Putamen (tissue), 1 donor: ENCODE results near the gene RXRA.

Experiments
- DNase-seq: peaks from one replicate; pipeline ENCODE4 v3.0.0-alpha.2; 2016; ENCODE audit warnings: low spot score

Gene RXRA

GRCh38 chr9:134403292-134403681 lies 77.0 kb downstream of the RXRA start:
- no peak for DNase-seq

GRCh38 chr9:134403682-134404301 lies 77.5 kb downstream of the RXRA start:
- DNase-seq: peak; percentile 34

- DNase-seq: no peak
Observed at GRCh38 chr9:134404376-134405358, 78.4 kb downstream of the RXRA start.

GRCh38 chr9:134405527-134405926 lies 79.3 kb downstream of the RXRA start:
- DNase-seq: no peak

GRCh38 chr9:134406366-134407120 lies 80.3 kb downstream of the RXRA start:
- no peak for DNase-seq

- peak; percentile 89 for DNase-seq
Observed at GRCh38 chr9:134407121-134407779, 81.0 kb downstream of the RXRA start.

GRCh38 chr9:134408389-134408788 lies 82.1 kb downstream of the RXRA start:
- DNase-seq: no peak

- DNase-seq: no peak
Observed at GRCh38 chr9:134408939-134409737, 82.9 kb downstream of the RXRA start.

GRCh38 chr9:134410071-134410834 lies 84.0 kb downstream of the RXRA start:
- DNase-seq: no peak

- DNase-seq: no peak
Observed at GRCh38 chr9:134410835-134411217, 84.6 kb downstream of the RXRA start.

- no peak for DNase-seq
Observed at GRCh38 chr9:134411440-134412297, 85.4 kb downstream of the RXRA start.

- DNase-seq: no peak
Observed at GRCh38 chr9:134412298-134412711, 86.0 kb downstream of the RXRA start.

GRCh38 chr9:134413112-134413715 lies 87.0 kb downstream of the RXRA start:
- DNase-seq: no peak

- DNase-seq: no peak
Observed at GRCh38 chr9:134413890-134414623, 87.8 kb downstream of the RXRA start.

GRCh38 chr9:134414900-134415425 lies 88.7 kb downstream of the RXRA start:
- DNase-seq: no peak

GRCh38 chr9:134416385-134417015 lies 90.2 kb downstream of the RXRA start:
- no peak for DNase-seq

GRCh38 chr9:134418354-134418753 lies 92.1 kb downstream of the RXRA start:
- no peak for DNase-seq
